HepG2 (cell line): ENCODE measurements around the gene NEGR1.

Experiments
- FOXP1 ChIP-seq, 2 experiments: fragments of 450-650 bp in 1 of 2; IDR thresholded peaks; 2 replicates each; pipeline ENCODE4 v1.6.1; 2017 to 2018; ENCODE audit warnings: antibody characterized with exemption in 1 of 2
- HES4 ChIP-seq: sonication (generic); formaldehyde crosslinking; IDR thresholded peaks from 2 replicates; pipeline ENCODE4 v1.9.0; 2021; ENCODE audit warnings: mild to moderate bottlenecking, missing genetic modification reagents, borderline replicate concordance
- NFKB2 ChIP-seq: sonication (generic); formaldehyde crosslinking; IDR thresholded peaks from 2 replicates; pipeline ENCODE4 v1.4.0; 2020; ENCODE audit warnings: missing genetic modification reagents, borderline replicate concordance
- RAD51 ChIP-seq: fragments of 450-650 bp; IDR thresholded peaks from 2 replicates; pipeline ENCODE4 v1.6.1; 2016; ENCODE audit warnings: borderline replicate concordance
- TARDBP ChIP-seq: sonication (generic); formaldehyde crosslinking; IDR thresholded peaks from 2 replicates; pipeline ENCODE4 v1.8.0; 2022; ENCODE audit warnings: mild to moderate bottlenecking, missing genetic modification reagents
- ZSCAN29 ChIP-seq: sonication (generic); formaldehyde crosslinking; conservative IDR thresholded peaks from 2 replicates; pipeline ENCODE4 v1.4.0; 2020; ENCODE audit warnings: mild to moderate bottlenecking, missing genetic modification reagents
- TF ChIP-seq, protein P1 (sequence below): sonication (generic); formaldehyde crosslinking; IDR thresholded peaks from 2 replicates; pipeline ENCODE4 v1.9.0; 2021; ENCODE audit warnings: missing genetic modification reagents, borderline replicate concordance
- TF ChIP-seq, protein P2 (sequence below): IDR thresholded peaks from 2 replicates; pipeline ENCODE4 v1.6.1; 2012; ENCODE audit warnings: low read length, improper control_type of control experiment
- TF ChIP-seq, protein P3 (sequence below): sonication (generic); formaldehyde crosslinking; IDR thresholded peaks from 2 replicates; pipeline ENCODE4 v1.5.1; 2020; ENCODE audit warnings: missing genetic modification reagents, mild to moderate bottlenecking, borderline replicate concordance
- TF ChIP-seq, protein P4 (sequence below): sonication (generic); formaldehyde crosslinking; IDR thresholded peaks from 2 replicates; pipeline ENCODE4 v1.4.0; 2020; ENCODE audit warnings: missing genetic modification reagents, low read depth, mild to moderate bottlenecking, borderline replicate concordance
- TF ChIP-seq, protein P5 (sequence below): sonication (generic); formaldehyde crosslinking; IDR thresholded peaks from 2 replicates; pipeline ENCODE4 v1.8.0; 2022; ENCODE audit warnings: mild to moderate bottlenecking, missing genetic modification reagents; ENCODE audit not compliant: insufficient replicate concordance

DNA sequence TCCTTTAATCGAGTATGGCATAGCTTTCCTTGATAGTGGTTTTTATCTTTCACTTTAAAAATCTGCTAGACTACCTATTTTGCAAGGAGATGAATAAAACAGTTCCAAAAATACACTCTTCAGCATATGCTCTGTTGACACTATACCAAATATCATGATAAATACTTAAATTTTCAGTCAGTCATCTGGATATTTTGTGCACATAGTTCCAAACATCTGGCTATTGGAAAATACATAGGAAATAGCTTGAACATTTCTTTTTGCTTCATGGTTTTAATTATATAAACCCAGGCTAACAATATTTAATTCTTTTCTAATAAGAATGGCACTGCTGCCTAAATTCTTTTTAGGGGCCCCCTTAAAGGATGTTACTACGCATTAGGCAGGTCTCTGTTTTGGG, 342.1 kb downstream of the NEGR1 start:
- TF ChIP-seq HES4 (no peak), RAD51 (no peak), FOXP1 (IDR thresholded peaks at IDR 0.05) (no peak), FOXP1 (CRISPR knock-in tag; IDR thresholded peaks at IDR 0.05) (no peak), NFKB2 (CRISPR knock-in tag) (no peak), TARDBP (CRISPR knock-in tag) (no peak), ZSCAN29 (CRISPR knock-in tag) (no peak)
- TF ChIP-seq, protein P1, sequence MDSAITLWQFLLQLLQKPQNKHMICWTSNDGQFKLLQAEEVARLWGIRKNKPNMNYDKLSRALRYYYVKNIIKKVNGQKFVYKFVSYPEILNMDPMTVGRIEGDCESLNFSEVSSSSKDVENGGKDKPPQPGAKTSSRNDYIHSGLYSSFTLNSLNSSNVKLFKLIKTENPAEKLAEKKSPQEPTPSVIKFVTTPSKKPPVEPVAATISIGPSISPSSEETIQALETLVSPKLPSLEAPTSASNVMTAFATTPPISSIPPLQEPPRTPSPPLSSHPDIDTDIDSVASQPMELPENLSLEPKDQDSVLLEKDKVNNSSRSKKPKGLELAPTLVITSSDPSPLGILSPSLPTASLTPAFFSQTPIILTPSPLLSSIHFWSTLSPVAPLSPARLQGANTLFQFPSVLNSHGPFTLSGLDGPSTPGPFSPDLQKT (CRISPR knock-in tag), result no peak
- TF ChIP-seq, protein P2, sequence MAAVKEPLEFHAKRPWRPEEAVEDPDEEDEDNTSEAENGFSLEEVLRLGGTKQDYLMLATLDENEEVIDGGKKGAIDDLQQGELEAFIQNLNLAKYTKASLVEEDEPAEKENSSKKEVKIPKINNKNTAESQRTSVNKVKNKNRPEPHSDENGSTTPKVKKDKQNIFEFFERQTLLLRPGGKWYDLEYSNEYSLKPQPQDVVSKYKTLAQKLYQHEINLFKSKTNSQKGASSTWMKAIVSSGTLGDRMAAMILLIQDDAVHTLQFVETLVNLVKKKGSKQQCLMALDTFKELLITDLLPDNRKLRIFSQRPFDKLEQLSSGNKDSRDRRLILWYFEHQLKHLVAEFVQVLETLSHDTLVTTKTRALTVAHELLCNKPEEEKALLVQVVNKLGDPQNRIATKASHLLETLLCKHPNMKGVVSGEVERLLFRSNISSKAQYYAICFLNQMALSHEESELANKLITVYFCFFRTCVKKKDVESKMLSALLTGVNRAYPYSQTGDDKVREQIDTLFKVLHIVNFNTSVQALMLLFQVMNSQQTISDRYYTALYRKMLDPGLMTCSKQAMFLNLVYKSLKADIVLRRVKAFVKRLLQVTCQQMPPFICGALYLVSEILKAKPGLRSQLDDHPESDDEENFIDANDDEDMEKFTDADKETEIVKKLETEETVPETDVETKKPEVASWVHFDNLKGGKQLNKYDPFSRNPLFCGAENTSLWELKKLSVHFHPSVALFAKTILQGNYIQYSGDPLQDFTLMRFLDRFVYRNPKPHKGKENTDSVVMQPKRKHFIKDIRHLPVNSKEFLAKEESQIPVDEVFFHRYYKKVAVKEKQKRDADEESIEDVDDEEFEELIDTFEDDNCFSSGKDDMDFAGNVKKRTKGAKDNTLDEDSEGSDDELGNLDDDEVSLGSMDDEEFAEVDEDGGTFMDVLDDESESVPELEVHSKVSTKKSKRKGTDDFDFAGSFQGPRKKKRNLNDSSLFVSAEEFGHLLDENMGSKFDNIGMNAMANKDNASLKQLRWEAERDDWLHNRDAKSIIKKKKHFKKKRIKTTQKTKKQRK, result no peak
- TF ChIP-seq, protein P3, sequence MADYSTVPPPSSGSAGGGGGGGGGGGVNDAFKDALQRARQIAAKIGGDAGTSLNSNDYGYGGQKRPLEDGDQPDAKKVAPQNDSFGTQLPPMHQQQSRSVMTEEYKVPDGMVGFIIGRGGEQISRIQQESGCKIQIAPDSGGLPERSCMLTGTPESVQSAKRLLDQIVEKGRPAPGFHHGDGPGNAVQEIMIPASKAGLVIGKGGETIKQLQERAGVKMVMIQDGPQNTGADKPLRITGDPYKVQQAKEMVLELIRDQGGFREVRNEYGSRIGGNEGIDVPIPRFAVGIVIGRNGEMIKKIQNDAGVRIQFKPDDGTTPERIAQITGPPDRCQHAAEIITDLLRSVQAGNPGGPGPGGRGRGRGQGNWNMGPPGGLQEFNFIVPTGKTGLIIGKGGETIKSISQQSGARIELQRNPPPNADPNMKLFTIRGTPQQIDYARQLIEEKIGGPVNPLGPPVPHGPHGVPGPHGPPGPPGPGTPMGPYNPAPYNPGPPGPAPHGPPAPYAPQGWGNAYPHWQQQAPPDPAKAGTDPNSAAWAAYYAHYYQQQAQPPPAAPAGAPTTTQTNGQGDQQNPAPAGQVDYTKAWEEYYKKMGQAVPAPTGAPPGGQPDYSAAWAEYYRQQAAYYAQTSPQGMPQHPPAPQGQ, result no peak
- TF ChIP-seq, protein P4, sequence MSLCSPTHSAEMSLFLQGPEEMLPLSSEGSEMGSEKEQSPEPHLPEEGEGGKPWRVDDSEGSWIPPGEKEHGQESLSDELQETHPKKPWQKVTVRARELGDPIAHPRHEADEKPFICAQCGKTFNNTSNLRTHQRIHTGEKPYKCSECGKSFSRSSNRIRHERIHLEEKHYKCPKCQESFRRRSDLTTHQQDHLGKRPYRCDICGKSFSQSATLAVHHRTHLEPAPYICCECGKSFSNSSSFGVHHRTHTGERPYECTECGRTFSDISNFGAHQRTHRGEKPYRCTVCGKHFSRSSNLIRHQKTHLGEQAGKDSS (CRISPR knock-in tag), result no peak
- TF ChIP-seq, protein P5, sequence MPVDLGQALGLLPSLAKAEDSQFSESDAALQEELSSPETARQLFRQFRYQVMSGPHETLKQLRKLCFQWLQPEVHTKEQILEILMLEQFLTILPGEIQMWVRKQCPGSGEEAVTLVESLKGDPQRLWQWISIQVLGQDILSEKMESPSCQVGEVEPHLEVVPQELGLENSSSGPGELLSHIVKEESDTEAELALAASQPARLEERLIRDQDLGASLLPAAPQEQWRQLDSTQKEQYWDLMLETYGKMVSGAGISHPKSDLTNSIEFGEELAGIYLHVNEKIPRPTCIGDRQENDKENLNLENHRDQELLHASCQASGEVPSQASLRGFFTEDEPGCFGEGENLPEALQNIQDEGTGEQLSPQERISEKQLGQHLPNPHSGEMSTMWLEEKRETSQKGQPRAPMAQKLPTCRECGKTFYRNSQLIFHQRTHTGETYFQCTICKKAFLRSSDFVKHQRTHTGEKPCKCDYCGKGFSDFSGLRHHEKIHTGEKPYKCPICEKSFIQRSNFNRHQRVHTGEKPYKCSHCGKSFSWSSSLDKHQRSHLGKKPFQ (CRISPR knock-in tag), result no peak
